DND-41 (cell line): Measurements from ENCODE around the gene LSM6.

Experiments
- EZH2 ChIP-seq: IDR thresholded peaks from 3 replicates; pipeline ENCODE4 v1.6.1; 2012; ENCODE audit warnings: borderline replicate concordance, low read depth, mild to moderate bottlenecking, moderate library complexity, low read length, inconsistent platforms; ENCODE audit not compliant: severe bottlenecking
- TF ChIP-seq, protein P1 (sequence below): IDR thresholded peaks from 2 replicates; pipeline ENCODE4 v1.5.1; 2012; ENCODE audit warnings: borderline replicate concordance, low read length, moderate library complexity, mild to moderate bottlenecking; ENCODE audit not compliant: poor library complexity, severe bottlenecking; ENCODE audit errors: extremely low read depth

DNA sequence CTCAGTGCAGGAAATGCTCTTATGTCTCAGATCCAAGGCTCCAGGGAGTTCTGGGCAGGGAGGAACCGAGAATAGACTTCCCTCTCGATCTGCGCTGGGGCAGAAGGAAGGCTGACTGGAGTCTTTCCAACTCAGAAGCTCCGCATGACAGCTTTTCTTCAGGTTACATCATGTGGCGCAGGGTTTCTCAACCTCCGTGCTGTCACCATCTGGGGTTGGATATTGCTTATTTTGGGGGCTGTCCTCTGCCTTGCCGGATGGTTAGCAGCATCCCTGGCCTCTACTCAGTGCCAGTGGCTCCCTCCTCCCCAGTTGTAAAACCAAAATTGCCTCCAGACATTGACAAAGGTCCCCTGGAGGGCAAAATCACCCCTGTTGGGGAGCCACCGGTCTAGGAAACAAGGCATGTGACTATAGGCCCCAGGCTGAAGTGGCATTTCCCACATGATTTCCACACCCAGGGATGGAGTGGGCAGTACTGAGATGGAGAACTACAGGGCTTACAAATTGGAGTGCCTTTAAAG lies 60.2 kb downstream of the LSM6 start:
- no peak for TF ChIP-seq EZH2
- TF ChIP-seq, protein P1, sequence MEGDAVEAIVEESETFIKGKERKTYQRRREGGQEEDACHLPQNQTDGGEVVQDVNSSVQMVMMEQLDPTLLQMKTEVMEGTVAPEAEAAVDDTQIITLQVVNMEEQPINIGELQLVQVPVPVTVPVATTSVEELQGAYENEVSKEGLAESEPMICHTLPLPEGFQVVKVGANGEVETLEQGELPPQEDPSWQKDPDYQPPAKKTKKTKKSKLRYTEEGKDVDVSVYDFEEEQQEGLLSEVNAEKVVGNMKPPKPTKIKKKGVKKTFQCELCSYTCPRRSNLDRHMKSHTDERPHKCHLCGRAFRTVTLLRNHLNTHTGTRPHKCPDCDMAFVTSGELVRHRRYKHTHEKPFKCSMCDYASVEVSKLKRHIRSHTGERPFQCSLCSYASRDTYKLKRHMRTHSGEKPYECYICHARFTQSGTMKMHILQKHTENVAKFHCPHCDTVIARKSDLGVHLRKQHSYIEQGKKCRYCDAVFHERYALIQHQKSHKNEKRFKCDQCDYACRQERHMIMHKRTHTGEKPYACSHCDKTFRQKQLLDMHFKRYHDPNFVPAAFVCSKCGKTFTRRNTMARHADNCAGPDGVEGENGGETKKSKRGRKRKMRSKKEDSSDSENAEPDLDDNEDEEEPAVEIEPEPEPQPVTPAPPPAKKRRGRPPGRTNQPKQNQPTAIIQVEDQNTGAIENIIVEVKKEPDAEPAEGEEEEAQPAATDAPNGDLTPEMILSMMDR = no peak
